Fibroblast of lung (primary cell): ENCODE measurements around the gene NDUFAF5.
"Not testable (repeated sequence)": the region's sequence is repeated elsewhere in the genome, so short reads cannot be mapped to it uniquely, and the experiment has no call there.

Experiments used
- EZH2 ChIP-seq: IDR thresholded peaks from 2 replicates; pipeline ENCODE4 v1.5.1; 2012; ENCODE audit warnings: low read length, control low read depth, mild to moderate bottlenecking; ENCODE audit errors: missing control alignments
- TF ChIP-seq, protein P1 (sequence below), 2 donors: IDR thresholded peaks in 1 of 2; conservative IDR thresholded peaks in 1 of 2; 1 replicate in 1 of 2; 2 replicates in 1 of 2; pipeline ENCODE4 v1.5.1; 2011 to 2012; ENCODE audit warnings: low read length in 2 of 2, control low read depth in 1 of 2, inconsistent platforms in 1 of 2, low read depth in 1 of 2, mild to moderate bottlenecking in 1 of 2

DNA sequence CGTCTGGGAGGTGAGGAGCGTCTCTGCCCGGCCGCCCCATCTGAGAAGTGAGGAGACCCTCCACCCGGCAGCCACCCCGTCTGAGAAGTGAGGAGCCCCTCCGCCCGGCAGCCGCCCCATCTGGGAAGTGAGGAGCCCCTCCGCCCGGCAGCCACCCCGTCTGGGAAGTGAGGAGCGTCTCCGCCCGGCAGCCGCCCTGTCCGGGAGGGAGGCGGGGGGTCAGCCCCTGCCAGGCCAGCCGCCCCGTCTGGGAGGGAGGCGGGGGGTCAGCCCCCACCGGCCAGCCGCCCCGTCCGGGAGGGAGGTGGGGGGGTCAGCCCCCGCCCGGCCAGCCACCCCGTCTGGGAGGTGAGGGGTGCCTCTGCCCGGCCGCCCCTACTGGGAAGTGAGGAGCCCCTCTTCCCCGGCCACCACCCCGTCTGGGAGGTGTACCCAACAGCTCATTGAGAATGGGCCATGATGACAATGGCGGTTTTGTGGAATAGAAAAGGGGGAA is 24.3 kb upstream of the NDUFAF5 start:
- TF ChIP-seq EZH2: not testable (repeated sequence)
- TF ChIP-seq, protein P1, sequence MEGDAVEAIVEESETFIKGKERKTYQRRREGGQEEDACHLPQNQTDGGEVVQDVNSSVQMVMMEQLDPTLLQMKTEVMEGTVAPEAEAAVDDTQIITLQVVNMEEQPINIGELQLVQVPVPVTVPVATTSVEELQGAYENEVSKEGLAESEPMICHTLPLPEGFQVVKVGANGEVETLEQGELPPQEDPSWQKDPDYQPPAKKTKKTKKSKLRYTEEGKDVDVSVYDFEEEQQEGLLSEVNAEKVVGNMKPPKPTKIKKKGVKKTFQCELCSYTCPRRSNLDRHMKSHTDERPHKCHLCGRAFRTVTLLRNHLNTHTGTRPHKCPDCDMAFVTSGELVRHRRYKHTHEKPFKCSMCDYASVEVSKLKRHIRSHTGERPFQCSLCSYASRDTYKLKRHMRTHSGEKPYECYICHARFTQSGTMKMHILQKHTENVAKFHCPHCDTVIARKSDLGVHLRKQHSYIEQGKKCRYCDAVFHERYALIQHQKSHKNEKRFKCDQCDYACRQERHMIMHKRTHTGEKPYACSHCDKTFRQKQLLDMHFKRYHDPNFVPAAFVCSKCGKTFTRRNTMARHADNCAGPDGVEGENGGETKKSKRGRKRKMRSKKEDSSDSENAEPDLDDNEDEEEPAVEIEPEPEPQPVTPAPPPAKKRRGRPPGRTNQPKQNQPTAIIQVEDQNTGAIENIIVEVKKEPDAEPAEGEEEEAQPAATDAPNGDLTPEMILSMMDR (conservative IDR thresholded peaks at IDR 0.05 in 1 of 2, IDR thresholded peaks at IDR 0.05 in 1 of 2; ENCODE audit: low read depth in 1 of 2, low read length in 2 of 2): not testable (repeated sequence)
